Adrenal gland (tissue), 12 donors: Measurements from ENCODE around the gene MFF. TPM values are rescaled to one million over a fixed set of nuclear protein-coding genes. Genes with fewer than 3 reads are reported as not detected.

Source experiments
- DNase-seq, 7 donors: peaks; one replicate each; pipeline ENCODE4 v3.0.0-alpha.2; 2019 to 2020
- H3K27ac ChIP-seq, 5 donors: fragments of 200-600 bp; sonication (generic) in 4 of 5; 1 replicate in 3 of 5; 2 replicates in 2 of 5; pipeline versions ENCODE4 v1.5.1 to v1.8.0; 2016 to 2020; ENCODE audit warnings: mild to moderate bottlenecking in 1 of 5
- H3K27me3 ChIP-seq: fragments of 200-600 bp; 2 replicates; pipeline ENCODE4 v1.8.0; 2021
- H3K36me3 ChIP-seq, 2 donors: fragments of 200-600 bp; replicated peaks in 1 of 2; 1 replicate in 1 of 2; 2 replicates in 1 of 2; pipeline versions ENCODE4 v1.5.1 to v1.8.0; 2018 to 2022
- H3K4me1 ChIP-seq, 2 donors: fragments of 200-600 bp; replicated peaks in 1 of 2; 1 replicate in 1 of 2; 2 replicates in 1 of 2; pipeline versions ENCODE4 v1.5.1 to v1.8.0; 2018 to 2021
- H3K4me3 ChIP-seq, 4 donors: fragments of 200-600 bp; sonication (generic) in 3 of 4; one replicate each; pipeline ENCODE4 v1.5.1; 2016 to 2018
- H3K9me3 ChIP-seq, 3 donors: fragments of 200-600 bp; sonication (generic) in 1 of 3; replicated peaks in 1 of 3; 1 replicate in 2 of 3; 2 replicates in 1 of 3; pipeline versions ENCODE4 v1.5.1 to v1.8.0; 2016 to 2021
- CTCF ChIP-seq, 6 experiments: fragments of 450-650 bp in 4 of 6; fragments of 200-600 bp in 2 of 6; sonication (generic) in 1 of 6; IDR thresholded peaks; 1 replicate in 5 of 6; 2 replicates in 1 of 6; pipeline versions ENCODE4 v1.5.1 to v1.8.0; 2016 to 2021; ENCODE audit warnings: antibody characterized with exemption in 6 of 6, mild to moderate bottlenecking in 2 of 6, moderate library complexity in 1 of 6
- POLR2A ChIP-seq, 2 donors: fragments of 450-650 bp; IDR thresholded peaks; one replicate each; pipeline ENCODE4 v1.6.1; 2017; ENCODE audit warnings: antibody characterized with exemption in 2 of 2, mild to moderate bottlenecking in 2 of 2, moderate library complexity in 1 of 2
- WGBS, 4 donors: extraction: QIAGEN DNeasy Blood & Tissue Kit in 2 of 4; methylation state at CpG; one replicate each; pipeline versions ENCODE4 v1.1.5 to v1.1.7; 2013 to 2017; 5-methylcytosine and 5-hydroxymethylcytosine counted together
- intact Hi-C, 2 donors: fragments of 100-400 bp; cut with DNase I; formaldehyde crosslinking; loops; one replicate each; pipeline versions ENCODE4 v1.14.1 to v1.15.0; 2022 to 2023
- polyA plus RNA-seq, 3 donors: library from polyadenylated mRNA; stranded (reverse); fragments of 200-250 nt in 2 of 3; fragments of 350-450 nt in 1 of 3; fragmentation: Illumina TruSeq in 1 of 3; extraction: RNeasy Lipid Tissue Mini Kit (QIAGEN cat#74804) in 1 of 3; gene quantifications; one replicate each; pipeline ENCODE4 v1.2.3, GENCODE V29; 2013 to 2014
- total RNA-seq, 9 donors: library from RNA; depleted of rRNA in 4 of 9; stranded (reverse); fragments of >200 nt in 4 of 9; fragments of 120-200 nt in 1 of 9; fragmentation: NEBNext Ultra II Directional in 1 of 9; extraction: Animal tissue kit (Norgen Biotek cat#: 25700) in 1 of 9; gene quantifications; one replicate each; pipeline versions ENCODE4 v1.1.0 to v1.2.4, GENCODE V29; 2013 to 2023
- donor health status: healthy with polysubstance abuse.
- donor health status: Bipolar disorder and iron deficiency.
- donor health status: DM: yes; HTN: yes; CAD: no.
- donor health status: DM: no; HTN: no; CAD: no.
- donor health status: DM: no; HTN: no; CAD: no.
- donor health status: DM: yes; HTN: yes; CAD: no.

The MFF gene
- total and polyA plus RNA-seq, 12 donors, result 58.0 to 156 (median 104) TPM

GRCh38 chr2:227344231-227344630, 19.2 kb downstream of the MFF start:
- Histone ChIP-seq H3K9me3 (no peaks in the 10 kb centered on the region), H3K27ac (no peak overlapping the region), H3K4me3 (no peak overlapping the region), H3K4me1 (no peaks in the 10 kb centered on the region), H3K27me3 (no peaks in the 10 kb centered on the region), H3K36me3 (peaks cover 0 to 18% of the 10 kb centered on the region in 2 donors)
- intact Hi-C loops, result no loop called here
- 78 to 90% (median 82%) methylated on average over 2 of the region's 2 CpGs for WGBS, 4 donors
- no peak for DNase-seq
- no peak for TF ChIP-seq POLR2A (IDR thresholded peaks at IDR 0.05)
- no peak for TF ChIP-seq CTCF (IDR thresholded peaks at IDR 0.05)

GRCh38 chr2:227347117-227347516, 22.1 kb downstream of the MFF start:
- H3K27ac ChIP-seq, result no peak overlapping the region
- H3K27me3 ChIP-seq, result no peaks in the 10 kb centered on the region
- no peak for DNase-seq
- H3K36me3 ChIP-seq, result peaks cover 0 to 5% of the 10 kb centered on the region in 2 donors
- TF ChIP-seq CTCF (IDR thresholded peaks at IDR 0.05) (no peak), POLR2A (IDR thresholded peaks at IDR 0.05) (no peak)
- WGBS, 4 donors, result 90 to 91% (median 91%) methylated on average over 7 of the region's 7 CpGs
- no peaks in the 10 kb centered on the region for H3K4me1 ChIP-seq
- intact Hi-C loops, result no loop called here
- H3K4me3 ChIP-seq, result no peak overlapping the region
- no peaks in the 10 kb centered on the region for H3K9me3 ChIP-seq

- no peak for DNase-seq
- Histone ChIP-seq H3K4me1 (no peaks in the 10 kb centered on the region), H3K4me3 (no peak overlapping the region), H3K9me3 (no peaks in the 10 kb centered on the region), H3K27ac (no peak overlapping the region), H3K27me3 (no peaks in the 10 kb centered on the region), H3K36me3 (peaks cover 0 to 3% of the 10 kb centered on the region in 2 donors)
- WGBS, 4 donors, result 74 to 91% (median 81%) methylated on average over 2 of the region's 2 CpGs
- TF ChIP-seq POLR2A (IDR thresholded peaks at IDR 0.05) (no peak), CTCF (IDR thresholded peaks at IDR 0.05) (no peak)
- intact Hi-C loops, result no loop called here
Observed at GRCh38 chr2:227348324-227348723, 23.3 kb downstream of the MFF start.

GRCh38 chr2:227349989-227350612, 25.1 kb downstream of the MFF start:
- Histone ChIP-seq H3K27ac (no peak overlapping the region), H3K9me3 (no peaks in the 10 kb centered on the region), H3K4me3 (no peak overlapping the region), H3K4me1 (no peaks in the 10 kb centered on the region), H3K27me3 (no peaks in the 10 kb centered on the region), H3K36me3 (peaks cover 0 to 3% of the 10 kb centered on the region in 2 donors)
- 94 to 97% (median 95%) methylated on average over 7 of the region's 7 CpGs for WGBS, 4 donors
- TF ChIP-seq POLR2A (IDR thresholded peaks at IDR 0.05) (no peak), CTCF (IDR thresholded peaks at IDR 0.05) (no peak)
- intact Hi-C loops, result no loop called here
- DNase-seq, result no peak
